LHCN-M2 (cell line): ENCODE data around the gene WDR88. TPM values are rescaled to one million over a fixed set of nuclear protein-coding genes. Genes with fewer than 3 reads are reported as not detected.
"Not testable (repeated sequence)": the region's sequence is repeated elsewhere in the genome, so short reads cannot be mapped to it uniquely, and the experiment has no call there.

ENCODE experiments used
- DNase-seq: peaks from one replicate; pipeline ENCODE4 v3.0.0-alpha.2; 2012; ENCODE audit warnings: low read depth
- total RNA-seq: library from RNA; depleted of rRNA; stranded (reverse); fragments of >200 nt; gene quantifications from 2 replicates; pipeline ENCODE4 v1.2.3, GENCODE V29; 2014; rRNA removed

WDR88 gene
- total RNA-seq, 1 experiment from 2014 or later: not detected

- DNase-seq: no peak
Observed at GRCh38 chr19:33210266-33210940, 78.5 kb downstream of the WDR88 start.

- no peak for DNase-seq
Observed at GRCh38 chr19:33211794-33212435, 80.0 kb downstream of the WDR88 start.

- no peak for DNase-seq
Observed at GRCh38 chr19:33212436-33213172, 80.7 kb downstream of the WDR88 start.

GRCh38 chr19:33214596-33214995, 82.7 kb downstream of the WDR88 start:
- DNase-seq: no peak

GRCh38 chr19:33215438-33216197, 83.7 kb downstream of the WDR88 start:
- DNase-seq: no peak

GRCh38 chr19:33216198-33216830, 84.4 kb downstream of the WDR88 start:
- no peak for DNase-seq

- no peak for DNase-seq
Observed at GRCh38 chr19:33217881-33218280, 86.0 kb downstream of the WDR88 start.

GRCh38 chr19:33219261-33219815, 87.4 kb downstream of the WDR88 start:
- DNase-seq: no peak

- no peak for DNase-seq
Observed at GRCh38 chr19:33220115-33220514, 88.2 kb downstream of the WDR88 start.

GRCh38 chr19:33220735-33221134, 88.8 kb downstream of the WDR88 start:
- no peak for DNase-seq

- no peak for DNase-seq
Observed at GRCh38 chr19:33221638-33222037, 89.7 kb downstream of the WDR88 start.

- not testable (repeated sequence) for DNase-seq
Observed at GRCh38 chr19:33222255-33222654, 90.3 kb downstream of the WDR88 start.

- DNase-seq: no peak
Observed at GRCh38 chr19:33224694-33225457, 93.0 kb downstream of the WDR88 start.

Other genes with a start within 250 kb of the WDR88 start
- 18.5 and 21.4 TPM in 2 replicates for gene CEP89, start 160.2 kb upstream of the WDR88 start, total RNA-seq
- gene FAAP24, start 159.9 kb upstream of the WDR88 start, total RNA-seq: 7.1 and 8.7 TPM in 2 replicates
- 4.4 and 5.9 TPM in 2 replicates for gene RHPN2, start 67.2 kb upstream of the WDR88 start, total RNA-seq
- 4.0 and 4.5 TPM in 2 replicates for gene GPATCH1, start 50.9 kb upstream of the WDR88 start, total RNA-seq
- 63.6 and 67.1 TPM in 2 replicates for gene LRP3, start 62.2 kb downstream of the WDR88 start, total RNA-seq
- not detected in 2 replicates for gene SLC7A10, start 93.7 kb downstream of the WDR88 start, total RNA-seq
- gene CEBPA, start 170.4 kb downstream of the WDR88 start, total RNA-seq: 0.17 and 0.19 TPM in 2 replicates
- 17.3 TPM in 2 replicates for gene CEBPG, start 241.6 kb downstream of the WDR88 start, total RNA-seq